GM18505 (cell line): ENCODE results near the gene SLC35G3.
"Not testable (repeated sequence)": the region's sequence is repeated elsewhere in the genome, so short reads cannot be mapped to it uniquely, and the experiment has no call there.

ENCODE experiments used
- ATAC-seq: cut with Tn5 transposase; IDR thresholded peaks from one replicate; pipeline ENCODE4 v1.9.1; 2021; ENCODE audit not compliant: unreplicated experiment
- POLR2A ChIP-seq: IDR thresholded peaks from 4 replicates; pipeline ENCODE4 v1.6.1; 2011; ENCODE audit warnings: borderline replicate concordance; ENCODE audit not compliant: insufficient read depth, insufficient read length; ENCODE audit errors: extremely low read depth

Gene SLC35G3

DNA sequence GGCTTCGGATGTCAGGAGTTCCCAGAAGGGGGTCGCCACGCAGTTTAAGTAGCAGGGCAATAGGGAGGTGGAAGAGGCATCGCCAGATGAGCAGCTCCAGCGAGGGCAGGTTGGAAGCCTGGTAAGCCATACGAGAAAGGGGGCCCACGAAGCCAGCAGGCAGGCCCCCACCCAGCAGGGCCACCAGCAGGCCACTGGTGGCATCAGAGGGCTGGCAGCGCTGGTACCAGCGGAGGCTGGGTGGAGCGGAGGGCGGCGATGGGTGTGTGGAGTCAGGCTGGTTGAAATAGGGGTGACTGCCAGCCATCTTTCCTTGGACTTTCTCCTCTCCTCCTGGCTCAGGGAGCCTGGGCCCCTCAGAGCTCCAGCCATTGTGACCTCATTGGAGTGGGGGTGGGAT, at the start of gene SLC35G3:
Gene SLC35G3 (minus strand): TSS at position 393 of the 400 bp plus-strand sequence. CDS start 86 bp downstream, at position 307.
- ATAC-seq, result not testable (repeated sequence)

DNA sequence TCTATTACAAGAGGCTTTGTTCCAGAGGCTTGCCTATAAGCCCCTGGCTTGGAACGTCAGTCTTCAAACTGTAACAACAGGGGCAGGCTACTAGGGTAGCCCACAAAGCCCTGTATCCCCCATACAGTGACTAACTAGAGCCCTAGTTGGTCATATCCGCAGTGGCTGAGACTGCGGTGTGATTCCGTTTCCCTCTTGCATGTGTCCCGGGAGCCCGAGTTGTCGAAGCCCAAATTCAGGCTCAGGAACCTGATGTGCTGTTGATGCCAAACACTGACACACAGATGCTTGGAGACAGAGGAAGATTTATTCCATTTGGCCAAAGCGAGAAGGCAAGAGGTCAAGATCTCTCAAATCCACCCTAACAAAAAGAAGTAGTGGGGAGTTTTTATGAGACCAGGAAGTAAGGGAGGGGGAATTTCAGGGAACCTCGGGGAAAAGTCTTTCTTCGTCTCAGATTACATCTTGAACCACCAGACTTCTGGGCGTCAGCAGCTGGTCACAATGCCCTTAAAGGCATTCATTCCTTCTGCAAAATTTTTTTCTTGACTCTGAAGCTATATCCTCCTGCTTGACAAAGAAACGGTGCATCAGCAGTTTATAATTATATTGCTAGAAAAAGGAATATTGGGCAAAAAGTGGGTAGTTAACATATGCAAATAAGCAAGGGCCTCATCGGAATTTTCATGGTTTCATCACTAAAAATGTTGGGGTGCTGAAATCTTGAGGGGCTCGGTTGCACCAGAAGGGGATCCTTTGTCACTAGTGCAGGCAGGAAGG, 49.6 kb upstream of the SLC35G3 start:
- TF ChIP-seq POLR2A, result no peak
- no peak for ATAC-seq

DNA sequence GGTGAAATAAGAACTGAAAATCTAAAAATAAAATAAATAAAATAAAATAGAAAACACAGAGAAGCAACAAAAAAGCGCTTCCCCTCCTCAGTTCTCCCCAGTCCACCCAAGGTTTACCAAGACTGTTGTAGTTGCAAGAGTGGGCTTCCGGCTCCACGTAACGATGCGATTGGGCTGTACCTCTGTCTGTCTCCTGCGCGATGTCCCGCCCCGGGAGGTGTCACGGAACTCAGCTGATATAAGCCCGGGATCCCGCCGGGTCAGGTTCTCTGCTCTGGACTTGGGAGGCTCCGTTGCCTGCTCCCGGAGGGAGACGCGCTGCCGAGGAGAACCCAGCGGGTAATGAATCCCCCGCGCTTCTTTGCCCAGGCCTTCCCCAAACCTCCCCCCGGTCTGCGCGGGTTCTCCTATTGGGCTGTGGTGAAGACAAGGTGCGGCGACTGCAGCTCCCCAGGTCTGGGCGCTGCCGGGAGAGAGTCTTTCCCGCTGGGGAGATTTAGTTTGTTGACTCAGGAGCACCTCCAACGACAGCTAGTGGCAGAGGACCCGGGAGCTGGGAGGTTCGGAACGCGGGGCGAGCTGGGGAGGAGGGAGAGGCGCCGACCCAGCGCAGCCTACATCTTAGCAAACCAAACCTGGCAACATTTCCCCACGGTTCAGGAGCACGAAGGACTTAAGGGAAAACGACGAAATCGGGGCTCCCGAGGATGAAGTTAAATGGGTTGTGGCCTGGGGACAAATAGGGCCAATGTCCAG, 48.8 kb upstream of the SLC35G3 start, which contains the start of gene SLFN5:
Gene SLFN5 (plus strand): TSS at position 268 of the 756 bp plus-strand sequence. CDS start 15,619 bp downstream, outside the sequence.
- peak; percentile 98 for TF ChIP-seq POLR2A
- ATAC-seq, result peak; percentile 56

DNA sequence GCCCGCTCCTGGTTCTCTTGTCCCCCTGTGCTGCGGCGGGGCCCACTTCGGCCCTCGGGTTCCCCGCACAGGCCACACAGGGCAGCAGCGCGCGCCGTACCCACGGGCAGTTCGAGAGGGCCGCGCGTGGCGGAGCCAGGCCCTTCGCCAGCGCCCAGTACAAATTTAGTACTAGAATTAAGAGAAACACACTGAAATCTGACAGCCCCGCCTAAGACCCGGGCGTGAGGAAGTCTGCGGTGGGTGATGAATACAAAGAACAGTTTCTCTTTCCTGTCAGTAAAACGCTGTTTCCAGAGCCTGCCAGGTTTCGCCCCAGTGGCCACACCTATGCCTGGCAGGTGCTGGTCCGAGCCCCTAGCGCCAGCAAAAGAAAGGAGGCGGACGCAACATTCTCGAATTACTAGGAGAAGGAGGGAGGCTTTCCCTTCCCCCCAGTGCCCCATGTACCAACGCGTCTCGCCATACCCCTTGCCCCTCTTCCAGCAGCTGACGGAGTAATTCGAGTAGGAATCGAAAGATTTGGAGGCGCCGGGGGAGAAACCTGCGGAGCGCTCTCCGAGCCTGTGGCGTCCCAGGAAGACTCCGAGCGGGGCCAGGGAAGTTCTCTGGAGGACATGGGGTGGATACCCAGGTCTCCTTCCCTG, 48.1 kb upstream of the SLC35G3 start:
- no peak for TF ChIP-seq POLR2A
- ATAC-seq, result peak; percentile 53

DNA sequence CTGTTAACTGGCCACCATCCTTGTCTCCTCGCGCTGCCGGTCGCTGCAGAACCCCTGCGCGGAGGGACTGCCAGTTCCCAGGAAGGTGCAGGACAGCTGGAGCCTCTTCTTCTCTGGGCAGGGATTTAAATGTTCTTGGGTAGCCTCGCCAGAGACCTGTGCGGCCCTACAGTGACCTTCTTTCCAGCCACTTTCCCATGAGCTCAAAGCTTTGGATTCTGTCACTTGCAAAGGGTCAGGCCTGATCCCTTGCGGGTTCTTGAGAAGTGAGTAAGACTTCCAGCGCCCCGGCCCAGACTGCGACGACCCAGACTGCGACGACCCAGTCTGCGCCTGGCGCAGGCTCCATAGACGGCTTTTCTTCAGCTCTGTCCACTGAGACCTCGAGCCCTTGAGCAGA, 47.3 kb upstream of the SLC35G3 start:
- no peak for ATAC-seq
- TF ChIP-seq POLR2A, result no peak

DNA sequence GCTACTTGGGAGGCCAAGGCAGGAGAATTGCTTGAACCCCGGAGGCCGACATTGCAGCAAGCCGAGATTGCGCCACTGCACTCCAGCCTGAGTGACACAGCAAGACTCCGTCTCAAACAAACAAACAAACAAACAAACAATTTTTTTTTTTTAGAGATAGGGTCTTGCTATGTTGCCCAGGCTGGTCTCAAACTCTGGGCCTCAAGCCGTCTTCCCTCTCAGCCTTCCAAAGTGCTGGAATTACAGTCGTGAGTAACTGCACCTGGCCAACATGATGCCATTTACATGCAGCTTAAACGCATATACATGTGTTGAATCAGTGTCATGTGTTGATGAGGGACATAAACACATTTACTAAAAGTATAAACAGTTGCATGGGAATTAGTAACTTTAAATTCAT, 46.7 kb upstream of the SLC35G3 start:
- ATAC-seq, result no peak
- TF ChIP-seq POLR2A, result no peak

DNA sequence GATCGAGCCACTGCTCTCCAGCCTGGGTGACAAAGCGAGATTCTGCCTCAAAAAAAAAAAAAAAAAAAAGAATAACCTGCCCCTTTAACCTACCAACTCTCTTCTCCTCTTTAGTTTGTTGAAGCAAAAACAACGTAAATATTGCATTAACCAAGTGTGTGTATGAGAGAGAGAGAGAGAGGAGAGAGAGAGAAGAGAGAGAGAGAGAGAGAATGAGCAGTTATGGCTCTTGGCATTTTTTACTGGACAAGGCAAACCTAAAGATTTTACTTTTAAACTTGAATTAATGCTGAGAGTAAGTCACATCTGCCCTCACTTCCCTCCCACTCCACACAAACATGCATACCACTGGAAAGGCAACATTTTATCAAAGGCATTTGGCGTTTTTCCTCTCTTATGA, 45.6 kb upstream of the SLC35G3 start:
- no peak for TF ChIP-seq POLR2A
- ATAC-seq, result no peak

DNA sequence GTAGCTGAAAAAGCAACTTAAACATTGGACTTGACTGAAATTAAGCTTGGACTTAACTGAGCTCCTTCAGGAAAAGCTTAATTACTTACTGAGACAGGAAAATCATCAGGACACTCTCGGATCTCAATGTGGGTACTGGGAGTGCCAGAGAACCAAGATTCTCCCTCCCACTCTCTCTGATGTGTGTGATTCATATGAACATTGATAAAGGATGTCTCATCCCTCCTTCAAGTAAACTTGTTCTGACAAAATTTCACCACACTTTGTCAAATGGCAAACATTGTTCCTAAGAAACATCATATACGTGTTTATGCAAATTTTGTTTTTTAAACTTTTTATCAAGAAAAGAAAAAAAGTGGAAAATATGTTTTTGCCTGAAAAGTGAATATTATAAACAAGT, 44.6 kb upstream of the SLC35G3 start:
- ATAC-seq, result no peak
- TF ChIP-seq POLR2A, result no peak

DNA sequence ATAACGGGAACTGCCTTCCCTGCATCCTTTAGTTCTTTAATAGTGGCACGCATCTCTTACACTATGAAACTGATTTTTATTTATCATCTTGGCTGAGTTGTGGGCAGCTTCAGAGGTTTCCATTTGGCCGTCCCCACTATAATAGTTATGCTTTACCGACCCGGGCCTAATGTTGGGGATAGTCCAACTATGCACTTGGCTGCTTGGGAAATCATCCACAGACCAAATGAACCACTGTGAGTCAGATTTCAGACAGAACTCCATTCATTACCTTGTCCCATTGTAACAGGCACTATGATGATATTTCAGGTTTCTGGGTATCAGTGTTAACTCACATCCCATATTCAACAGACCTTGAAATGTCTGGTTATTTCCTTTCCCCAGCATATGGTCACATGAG, 42.6 kb upstream of the SLC35G3 start:
- ATAC-seq, result no peak
- no peak for TF ChIP-seq POLR2A

DNA sequence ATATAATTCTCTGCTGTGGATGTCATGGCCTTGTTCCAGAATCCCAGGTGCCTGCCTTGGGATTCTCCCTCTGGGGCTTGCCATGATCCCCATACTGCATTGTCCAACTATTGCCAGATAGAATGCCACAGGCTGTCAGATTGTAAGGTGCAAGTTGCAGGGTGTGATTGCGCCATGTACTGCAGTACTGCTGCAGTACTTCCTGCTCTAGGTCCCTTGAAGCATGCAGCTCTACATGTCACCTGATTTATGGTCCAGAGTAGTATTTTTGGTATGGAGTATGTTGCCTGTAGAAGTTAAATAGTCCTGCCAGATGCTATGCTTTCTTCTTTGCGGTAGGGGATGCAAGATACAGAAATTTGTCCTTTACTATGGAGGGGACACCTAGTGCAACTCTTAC, 41.7 kb upstream of the SLC35G3 start:
- ATAC-seq, result no peak
- TF ChIP-seq POLR2A, result no peak

DNA sequence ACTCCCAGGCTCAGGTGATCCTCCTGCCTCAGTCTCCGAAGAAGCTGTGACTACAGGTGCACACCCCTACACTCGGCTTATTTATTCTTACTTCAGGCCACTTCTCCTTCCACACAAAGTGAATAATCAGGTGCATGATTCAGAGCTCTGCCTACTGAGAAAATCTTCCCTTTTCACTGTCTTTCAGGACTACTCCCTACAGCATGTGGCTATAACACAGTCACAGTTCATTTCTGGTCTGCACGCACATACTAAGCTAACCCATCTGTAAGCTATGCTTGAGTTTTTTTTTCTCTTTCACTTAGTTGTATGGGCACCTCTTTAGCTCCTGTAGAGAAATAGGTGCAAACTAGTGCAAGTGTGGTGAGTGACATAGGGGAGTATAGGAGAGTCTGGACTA, 41.1 kb upstream of the SLC35G3 start:
- ATAC-seq, result no peak

DNA sequence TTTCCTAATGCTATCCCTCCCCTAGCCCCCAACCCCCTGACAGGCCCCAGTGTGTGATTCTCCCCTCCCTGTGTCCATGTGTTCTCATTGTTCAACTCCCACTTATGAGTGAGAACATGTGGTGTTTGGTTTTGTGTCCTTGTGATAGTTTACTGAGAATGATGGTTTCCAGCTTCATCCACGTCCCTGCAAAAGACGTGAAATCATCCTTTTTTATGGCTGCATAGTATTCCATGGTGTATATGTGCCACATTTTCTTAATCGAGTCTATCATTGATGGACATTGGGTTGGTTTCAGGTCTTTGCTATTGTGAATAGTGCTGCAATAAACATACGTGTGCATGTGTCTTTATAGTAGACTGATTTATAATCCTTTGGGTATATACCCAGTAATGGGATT, 40.1 kb upstream of the SLC35G3 start:
- not testable (repeated sequence) for ATAC-seq

More for the DNA sequence above, 41.1 kb upstream of the SLC35G3 start:
- TF ChIP-seq POLR2A, result no peak

DNA sequence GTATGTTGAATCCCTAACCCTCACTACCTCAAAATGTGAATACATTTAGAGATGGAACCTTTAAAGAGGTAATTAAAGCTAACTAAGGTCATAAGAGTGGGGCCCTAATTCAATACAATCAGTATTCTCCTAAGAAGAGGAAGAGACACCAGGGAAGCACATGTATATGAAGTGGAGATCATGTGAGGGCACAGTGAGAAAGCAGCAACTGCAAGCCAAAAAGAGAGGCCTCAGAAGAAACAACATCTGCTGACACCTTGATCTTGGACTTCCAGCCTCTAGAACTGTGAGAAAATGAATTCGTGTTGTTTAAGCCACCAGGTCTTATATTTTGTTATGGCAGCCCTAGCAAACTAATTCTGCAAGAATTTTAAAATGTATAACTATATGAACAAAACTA, 35.4 kb upstream of the SLC35G3 start:
- no peak for ATAC-seq
- TF ChIP-seq POLR2A, result no peak

DNA sequence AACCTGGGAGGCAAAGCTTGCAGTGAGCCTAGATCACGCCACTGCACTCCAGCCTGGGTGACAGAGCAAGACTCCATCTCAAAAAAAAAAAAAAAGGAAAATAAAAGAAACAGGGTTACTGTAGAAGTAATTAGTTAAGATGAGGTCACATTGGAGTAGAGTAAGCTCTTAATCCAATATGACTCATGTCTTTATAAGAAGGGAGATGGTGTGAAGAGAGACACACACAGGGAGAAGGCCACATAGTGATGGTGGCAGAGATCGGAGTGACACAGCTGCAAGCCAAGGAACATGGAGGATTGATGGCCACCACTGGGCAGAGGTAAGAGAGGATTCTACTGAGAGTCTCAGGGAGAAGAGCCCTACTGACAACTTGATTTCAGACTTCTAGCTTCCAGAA, 33.4 kb upstream of the SLC35G3 start:
- no peak for TF ChIP-seq POLR2A
- ATAC-seq, result no peak
